ENCODE data around the gene TCP11.

TCP11 gene

DNA sequence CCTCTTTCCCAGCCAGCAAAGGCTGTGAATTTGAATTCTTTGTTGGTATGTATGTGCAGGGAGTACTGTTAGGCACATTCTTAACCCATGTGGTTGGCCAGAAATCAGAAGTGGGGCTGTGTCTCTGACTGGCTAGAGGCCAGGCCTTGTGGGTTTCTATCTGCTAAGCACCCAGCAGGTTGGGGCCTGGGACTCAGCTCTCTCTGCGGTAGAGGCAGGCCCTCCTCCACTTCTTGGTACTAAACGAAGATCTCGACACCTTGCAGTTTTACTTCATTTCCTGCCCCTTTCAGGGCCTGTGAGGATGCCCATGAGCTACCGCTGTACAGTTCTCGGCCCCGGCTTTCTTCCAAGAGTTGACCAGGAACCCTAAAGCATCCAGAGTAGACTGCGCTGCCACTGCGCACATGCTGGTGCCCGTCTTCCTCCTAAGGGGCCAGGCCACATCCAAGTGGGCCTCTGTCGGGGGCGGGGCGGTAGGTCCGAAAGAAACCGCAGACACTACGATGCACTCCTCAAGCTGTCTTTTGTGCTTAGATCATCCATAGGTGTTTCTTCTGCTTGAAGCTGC lies 51.1 kb downstream of the TCP11 start:
- DNase-seq (ENCODE audit: low read depth) = peak; percentile 92
- TF ChIP-seq, protein P1, sequence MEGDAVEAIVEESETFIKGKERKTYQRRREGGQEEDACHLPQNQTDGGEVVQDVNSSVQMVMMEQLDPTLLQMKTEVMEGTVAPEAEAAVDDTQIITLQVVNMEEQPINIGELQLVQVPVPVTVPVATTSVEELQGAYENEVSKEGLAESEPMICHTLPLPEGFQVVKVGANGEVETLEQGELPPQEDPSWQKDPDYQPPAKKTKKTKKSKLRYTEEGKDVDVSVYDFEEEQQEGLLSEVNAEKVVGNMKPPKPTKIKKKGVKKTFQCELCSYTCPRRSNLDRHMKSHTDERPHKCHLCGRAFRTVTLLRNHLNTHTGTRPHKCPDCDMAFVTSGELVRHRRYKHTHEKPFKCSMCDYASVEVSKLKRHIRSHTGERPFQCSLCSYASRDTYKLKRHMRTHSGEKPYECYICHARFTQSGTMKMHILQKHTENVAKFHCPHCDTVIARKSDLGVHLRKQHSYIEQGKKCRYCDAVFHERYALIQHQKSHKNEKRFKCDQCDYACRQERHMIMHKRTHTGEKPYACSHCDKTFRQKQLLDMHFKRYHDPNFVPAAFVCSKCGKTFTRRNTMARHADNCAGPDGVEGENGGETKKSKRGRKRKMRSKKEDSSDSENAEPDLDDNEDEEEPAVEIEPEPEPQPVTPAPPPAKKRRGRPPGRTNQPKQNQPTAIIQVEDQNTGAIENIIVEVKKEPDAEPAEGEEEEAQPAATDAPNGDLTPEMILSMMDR (conservative IDR thresholded peaks at IDR 0.05; ENCODE audit: low read length) = no peak
- no peak overlapping the region for H3K4me3 ChIP-seq (ENCODE audit: low read length)

DNA sequence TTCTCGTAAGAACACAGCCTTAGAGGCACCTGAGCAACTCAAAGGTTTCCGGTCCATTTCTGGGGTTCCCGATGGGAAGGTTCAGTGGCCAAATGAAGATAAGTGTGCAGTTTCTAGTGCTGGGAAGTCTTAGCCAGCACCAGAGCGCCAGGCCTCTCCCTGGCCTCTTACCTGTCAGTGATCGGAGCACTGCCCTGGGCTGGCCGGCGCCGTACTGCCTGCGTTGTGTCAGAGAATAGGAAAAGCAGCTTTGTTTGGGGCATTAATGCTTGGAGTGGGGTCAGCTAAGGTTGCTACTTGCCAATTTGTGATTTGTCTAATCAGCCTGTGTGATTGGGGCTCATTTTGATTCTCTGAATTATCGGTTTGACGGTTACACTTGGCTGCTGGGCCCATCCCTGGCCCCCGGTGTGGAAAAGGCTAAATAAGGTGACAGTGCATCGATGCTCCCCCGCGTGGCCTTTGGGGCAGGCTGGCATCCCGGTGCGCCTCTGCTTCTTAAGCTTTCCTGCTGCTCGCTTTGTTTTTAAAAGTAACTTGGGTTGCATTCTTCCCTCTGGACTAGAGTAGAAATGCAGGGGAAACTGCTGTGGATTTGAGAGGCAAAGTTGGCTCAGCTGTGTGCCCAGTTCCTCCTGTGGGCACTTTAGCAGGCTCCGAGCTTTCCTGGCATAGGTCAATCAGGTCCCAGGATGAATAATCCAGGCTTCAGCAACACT lies 51.8 kb downstream of the TCP11 start:
- no peak for DNase-seq (ENCODE audit: low read depth)
- H3K4me3 ChIP-seq (ENCODE audit: low read length) = no peak overlapping the region
- TF ChIP-seq, protein P1 (conservative IDR thresholded peaks at IDR 0.05; ENCODE audit: low read length) = no peak

DNA sequence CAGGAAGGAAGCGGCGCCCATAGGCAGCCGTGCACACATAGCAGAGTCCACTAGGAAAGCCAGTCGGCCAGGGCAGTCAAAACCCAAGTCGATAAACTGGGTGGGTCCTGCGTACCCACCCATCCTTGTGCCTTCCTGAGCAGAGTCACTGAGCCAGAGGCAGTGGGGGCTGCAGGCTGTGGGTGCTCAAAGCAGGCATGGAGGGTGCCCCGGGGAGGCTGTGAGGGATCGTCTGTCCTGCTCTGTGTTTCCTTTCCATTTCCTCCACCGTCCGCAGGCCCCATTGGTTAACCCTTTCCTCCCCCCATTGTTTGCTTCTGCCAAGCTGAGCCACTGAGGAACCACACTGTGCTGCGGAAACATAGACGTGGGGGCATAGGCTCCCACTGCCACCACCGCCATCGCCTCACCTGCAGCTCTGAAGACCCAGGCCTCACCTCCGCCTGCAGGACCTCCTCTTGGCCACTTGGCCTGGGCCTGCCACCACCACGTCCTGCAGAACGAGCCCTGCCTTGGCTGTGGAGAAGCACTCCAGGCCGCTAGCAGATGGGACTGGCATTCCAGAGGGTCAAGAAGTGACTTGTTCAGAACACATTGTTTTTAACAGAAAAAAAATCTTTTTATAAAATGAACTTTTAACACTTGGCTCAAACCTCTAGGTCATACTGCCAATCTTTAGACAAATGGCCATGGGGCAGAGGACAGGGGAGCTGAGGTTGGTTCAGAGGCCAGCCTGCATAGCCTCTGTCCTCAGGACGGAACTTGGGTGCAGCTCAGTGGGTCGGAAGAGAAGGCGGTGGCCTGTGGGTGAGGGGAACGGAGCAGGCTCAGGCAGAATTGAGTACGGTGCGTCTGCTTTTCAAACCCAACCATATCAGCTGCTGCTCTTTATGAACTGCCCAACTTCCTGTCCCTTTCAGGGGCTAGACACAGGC lies 52.6 kb downstream of the TCP11 start:
- DNase-seq (ENCODE audit: low read depth) = no peak
- H3K4me3 ChIP-seq (ENCODE audit: low read length) = no peak overlapping the region
- TF ChIP-seq, protein P1 (conservative IDR thresholded peaks at IDR 0.05; ENCODE audit: low read length) = no peak

DNA sequence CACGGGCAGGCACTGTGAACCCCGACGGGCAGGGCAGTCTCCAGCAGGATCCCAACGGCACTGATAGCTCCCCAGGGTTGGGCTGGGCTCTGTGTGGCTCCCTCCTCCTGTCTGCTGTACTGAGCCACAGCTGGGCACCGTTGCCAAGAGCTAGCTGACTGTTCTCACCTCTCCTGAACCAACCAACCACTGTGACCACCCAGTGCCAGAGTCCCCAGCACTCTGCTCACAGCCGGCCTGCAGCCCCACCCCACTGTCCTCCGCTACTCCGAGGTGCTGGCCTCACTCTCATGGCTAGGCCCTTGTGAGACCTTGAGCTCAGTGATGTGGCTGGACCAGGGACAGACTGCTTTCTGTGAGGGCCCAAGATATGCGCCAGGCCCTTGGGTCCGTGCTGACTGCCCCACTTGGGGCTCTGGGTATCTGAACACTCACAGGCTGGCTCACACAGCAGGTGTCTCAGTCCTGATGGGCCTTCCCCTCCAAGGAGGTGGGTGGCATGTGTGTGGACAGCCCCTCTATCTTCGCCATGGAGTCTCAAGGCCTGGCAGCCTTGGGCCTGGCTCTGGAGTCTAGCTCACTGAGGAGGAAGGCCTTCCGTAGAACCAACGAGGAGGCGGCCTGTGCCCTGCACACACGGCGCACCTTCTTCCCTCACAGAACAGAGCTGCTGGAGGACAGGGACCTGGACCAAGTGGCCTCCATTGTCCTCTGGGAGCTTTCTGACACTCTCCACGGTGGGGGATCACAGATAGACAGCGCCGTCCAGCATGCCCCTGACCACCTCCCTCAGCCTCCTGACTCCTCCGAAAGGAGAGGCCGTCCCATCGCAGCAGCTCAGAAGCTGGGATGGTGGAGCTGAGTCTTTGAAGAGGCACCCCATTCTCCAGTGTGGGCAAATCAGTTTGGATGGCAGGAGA lies 53.5 kb downstream of the TCP11 start:
- no peak for DNase-seq (ENCODE audit: low read depth)
- TF ChIP-seq, protein P1 (conservative IDR thresholded peaks at IDR 0.05; ENCODE audit: low read length) = no peak
- H3K4me3 ChIP-seq (ENCODE audit: low read length) = no peak overlapping the region

DNA sequence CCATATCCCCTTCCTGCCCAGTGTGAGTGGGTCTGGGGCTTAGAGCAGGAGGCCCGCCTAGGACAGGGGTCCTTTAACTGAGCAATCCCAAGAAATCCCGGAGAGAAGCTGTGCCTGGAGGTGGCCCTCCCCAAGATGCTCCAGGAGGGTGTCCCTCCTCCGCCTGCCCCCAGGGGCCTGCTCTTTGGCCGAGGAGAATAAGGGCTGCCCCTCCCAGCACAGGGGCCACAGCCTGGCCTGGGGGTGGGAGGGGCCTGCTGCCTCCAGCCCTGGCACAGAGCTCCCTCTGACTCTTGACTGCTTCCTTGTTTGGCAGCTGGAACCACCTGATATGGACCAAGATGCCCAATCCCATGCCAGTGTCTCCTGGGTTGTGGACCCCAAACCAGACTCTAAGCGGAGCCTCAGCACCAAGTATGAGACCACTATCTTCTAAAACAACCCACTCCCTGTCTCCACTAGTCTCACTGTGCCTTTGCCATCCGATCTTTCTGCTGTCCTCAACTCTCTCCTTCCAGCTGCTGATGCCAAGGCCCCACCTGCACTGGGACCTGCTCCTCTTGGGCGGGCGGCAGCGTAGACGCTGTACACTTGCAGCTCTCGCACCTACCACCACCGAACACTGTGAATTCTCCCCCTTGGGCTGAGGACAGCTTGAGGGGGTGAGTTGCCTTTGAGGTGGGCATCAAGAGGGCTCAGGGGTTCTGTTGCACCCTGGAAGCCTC lies 54.3 kb downstream of the TCP11 start:
- no peak for DNase-seq (ENCODE audit: low read depth)
- H3K4me3 ChIP-seq (ENCODE audit: low read length) = no peak overlapping the region
- TF ChIP-seq, protein P1 (conservative IDR thresholded peaks at IDR 0.05; ENCODE audit: low read length) = no peak

DNA sequence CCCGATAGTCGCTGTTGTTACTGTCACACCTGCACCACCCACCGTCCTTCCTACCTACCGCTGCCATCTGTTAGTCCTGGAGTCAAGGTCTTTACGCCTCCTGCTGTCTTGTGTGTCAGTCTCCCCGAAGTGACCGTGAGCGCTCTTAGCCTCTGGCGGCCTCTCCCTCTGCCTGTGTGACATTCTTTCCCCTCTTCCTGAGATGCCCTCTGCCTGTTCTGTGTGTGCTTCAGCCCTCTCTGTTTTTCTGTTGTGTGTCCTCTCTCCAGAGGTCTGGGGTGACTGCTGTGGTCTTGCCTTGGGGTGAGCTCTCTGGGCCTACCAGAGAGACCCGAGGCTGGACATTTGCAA lies 54.9 kb downstream of the TCP11 start:
- DNase-seq (ENCODE audit: low read depth) = no peak
- no peak overlapping the region for H3K4me3 ChIP-seq (ENCODE audit: low read length)
- TF ChIP-seq, protein P1 (conservative IDR thresholded peaks at IDR 0.05; ENCODE audit: low read length) = no peak

Data from AG10803 (cell line).